Retina (tissue), 1 donor: ENCODE results near the gene ZDHHC5.
"Not testable (repeated sequence)": the region's sequence is repeated elsewhere in the genome, so short reads cannot be mapped to it uniquely, and the experiment has no call there.

ENCODE experiments used
- DNase-seq: peaks from one replicate; pipeline ENCODE4 v3.0.0-alpha.2; 2016

The ZDHHC5 gene

GRCh38 chr11:57645689-57646085 lies 22.2 kb upstream of the ZDHHC5 start:
- DNase-seq, result peak; percentile 16

GRCh38 chr11:57646194-57646798 lies 21.6 kb upstream of the ZDHHC5 start:
- DNase-seq, result no peak

GRCh38 chr11:57646799-57647303 lies 21.1 kb upstream of the ZDHHC5 start:
- peak; percentile 57 for DNase-seq

GRCh38 chr11:57647372-57647771 lies 20.5 kb upstream of the ZDHHC5 start:
- peak; percentile 67 for DNase-seq

- DNase-seq, result peak; percentile 68
Observed at GRCh38 chr11:57647960-57648800, 19.7 kb upstream of the ZDHHC5 start.

- DNase-seq, result peak; percentile 73
Observed at GRCh38 chr11:57648801-57649735, 18.8 kb upstream of the ZDHHC5 start.

GRCh38 chr11:57649826-57650738 lies 17.8 kb upstream of the ZDHHC5 start, which contains the start of gene YPEL4:
Gene YPEL4 (minus strand): TSS chr11:57649912. CDS start chr11:57647107, 2,805 bp downstream.
- peak; percentile 63 for DNase-seq

GRCh38 chr11:57650739-57651090 lies 17.2 kb upstream of the ZDHHC5 start:
- no peak for DNase-seq

- DNase-seq, result no peak
Observed at GRCh38 chr11:57651408-57651807, 16.5 kb upstream of the ZDHHC5 start.

- not testable (repeated sequence) for DNase-seq
Observed at GRCh38 chr11:57652230-57652629, 15.7 kb upstream of the ZDHHC5 start.

GRCh38 chr11:57652662-57653061 lies 15.3 kb upstream of the ZDHHC5 start:
- DNase-seq, result no peak

GRCh38 chr11:57653163-57653562 lies 14.8 kb upstream of the ZDHHC5 start:
- no peak for DNase-seq

- DNase-seq, result no peak
Observed at GRCh38 chr11:57656885-57657193, 11.1 kb upstream of the ZDHHC5 start.

- peak; percentile 99 for DNase-seq
Observed at GRCh38 chr11:57657194-57658022, 10.5 kb upstream of the ZDHHC5 start, which contains the start of gene CLP1. Gene CLP1 (plus strand): TSS chr11:57657762. CDS start chr11:57659477, 1,715 bp downstream.

GRCh38 chr11:57658023-57658361 lies 9.9 kb upstream of the ZDHHC5 start:
- DNase-seq, result no peak

- no peak for DNase-seq
Observed at GRCh38 chr11:57659669-57660068, 8.2 kb upstream of the ZDHHC5 start.

GRCh38 chr11:57662893-57663292 lies 5.0 kb upstream of the ZDHHC5 start:
- no peak for DNase-seq

- DNase-seq, result no peak
Observed at GRCh38 chr11:57663975-57664374, 3.9 kb upstream of the ZDHHC5 start.

GRCh38 chr11:57667117-57667735 lies 688 bp upstream of the ZDHHC5 start:
- peak; percentile 99 for DNase-seq

- no peak for DNase-seq
Observed at GRCh38 chr11:57668434-57668782, 494 bp downstream of the ZDHHC5 start.

- DNase-seq, result no peak
Observed at GRCh38 chr11:57674251-57674650, 6.3 kb downstream of the ZDHHC5 start.
